Measurements from ENCODE around the gene PIH1D1. TPM values are rescaled to one million over a fixed set of nuclear protein-coding genes. Genes with fewer than 3 reads are reported as not detected.
"Not testable (repeated sequence)": the region's sequence is repeated elsewhere in the genome, so short reads cannot be mapped to it uniquely, and the experiment has no call there.

PIH1D1 gene
- total and polyA plus RNA-seq, 2 experiments from 2014 or later: 72.1 to 79.8 TPM

DNA sequence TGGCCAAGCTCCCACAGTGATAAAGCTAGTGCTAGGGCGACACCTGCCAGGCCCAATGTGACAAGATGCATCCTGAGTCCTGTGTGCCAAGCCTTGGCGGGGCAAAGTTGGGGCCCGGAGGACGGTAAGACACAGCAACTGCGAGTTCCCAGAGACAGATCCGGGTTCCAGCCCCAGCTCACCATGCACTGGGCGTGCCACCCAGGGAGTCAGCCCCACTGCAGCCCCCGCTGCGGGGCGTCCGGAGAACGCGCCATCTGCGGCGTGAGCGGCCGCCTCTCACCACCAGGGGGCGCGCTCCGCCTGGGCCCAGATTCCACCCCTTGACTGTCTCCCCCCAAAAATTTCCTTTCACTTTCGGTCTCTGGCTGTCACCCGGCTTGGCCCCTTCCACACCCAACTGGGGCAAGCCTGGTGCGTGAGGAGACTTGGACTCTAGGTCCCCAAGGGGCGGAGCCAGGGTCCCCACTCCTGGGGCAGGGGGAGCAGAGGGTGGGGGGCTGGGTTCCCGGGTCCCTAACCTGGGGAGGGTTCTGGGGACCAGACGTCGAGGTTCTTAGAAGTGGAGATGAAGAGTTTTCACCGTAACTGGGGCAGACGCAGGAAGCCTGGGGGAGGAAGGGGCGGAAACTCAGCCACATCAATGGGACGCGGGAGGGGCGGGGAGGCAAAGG is 22.4 kb upstream of the PIH1D1 start, which contains the start of gene FLT3LG:
Gene FLT3LG (plus strand): TSS at position 348 of the 674 bp plus-strand sequence. CDS start 425 bp downstream, outside the sequence.
- Histone ChIP-seq H3K4me2 (peak within 1 kb of the TSS; percentile 92), H3K79me2 (no peaks in the 10 kb centered on the region), H3K9me2 (replicated peaks; ENCODE audit: insufficient read depth) (no peaks in the 10 kb centered on the region), H4K20me1 (ENCODE audit: insufficient read depth, poor library complexity, severe bottlenecking) (no peaks in the 10 kb centered on the region), H3K9me3 (ENCODE audit: low read depth) (no peaks in the 10 kb centered on the region), H3K4me3 (peak within 1 kb of the TSS; percentile 84), H3K36me3 (replicated peaks; ENCODE audit: insufficient read depth, low read depth) (no peaks in the 10 kb centered on the region), H3K27me3 (no peaks in the 10 kb centered on the region), H3K4me1 (ENCODE audit: insufficient read depth) (peaks cover 4% of the 10 kb centered on the region), H2AFZ (peak within 1 kb of the TSS; percentile 86), H3K27ac (peak within 1 kb of the TSS; percentile 32)
- DNase-seq (ENCODE audit: low spot score): peak; percentile 85
- WGBS (ENCODE audit: low lambda C conversion rate, missing lambda C conversion rate): 13% methylated on average over 31 of the region's 33 CpGs
- TF ChIP-seq, protein P1, sequence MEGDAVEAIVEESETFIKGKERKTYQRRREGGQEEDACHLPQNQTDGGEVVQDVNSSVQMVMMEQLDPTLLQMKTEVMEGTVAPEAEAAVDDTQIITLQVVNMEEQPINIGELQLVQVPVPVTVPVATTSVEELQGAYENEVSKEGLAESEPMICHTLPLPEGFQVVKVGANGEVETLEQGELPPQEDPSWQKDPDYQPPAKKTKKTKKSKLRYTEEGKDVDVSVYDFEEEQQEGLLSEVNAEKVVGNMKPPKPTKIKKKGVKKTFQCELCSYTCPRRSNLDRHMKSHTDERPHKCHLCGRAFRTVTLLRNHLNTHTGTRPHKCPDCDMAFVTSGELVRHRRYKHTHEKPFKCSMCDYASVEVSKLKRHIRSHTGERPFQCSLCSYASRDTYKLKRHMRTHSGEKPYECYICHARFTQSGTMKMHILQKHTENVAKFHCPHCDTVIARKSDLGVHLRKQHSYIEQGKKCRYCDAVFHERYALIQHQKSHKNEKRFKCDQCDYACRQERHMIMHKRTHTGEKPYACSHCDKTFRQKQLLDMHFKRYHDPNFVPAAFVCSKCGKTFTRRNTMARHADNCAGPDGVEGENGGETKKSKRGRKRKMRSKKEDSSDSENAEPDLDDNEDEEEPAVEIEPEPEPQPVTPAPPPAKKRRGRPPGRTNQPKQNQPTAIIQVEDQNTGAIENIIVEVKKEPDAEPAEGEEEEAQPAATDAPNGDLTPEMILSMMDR (IDR thresholded peaks at IDR 0.05; ENCODE audit: poor library complexity): peak; percentile 98
- no peak for TF ChIP-seq EZH2phosphoT487 (IDR thresholded peaks at IDR 0.05; ENCODE audit: low read depth, severe bottlenecking, unreplicated experiment)

DNA sequence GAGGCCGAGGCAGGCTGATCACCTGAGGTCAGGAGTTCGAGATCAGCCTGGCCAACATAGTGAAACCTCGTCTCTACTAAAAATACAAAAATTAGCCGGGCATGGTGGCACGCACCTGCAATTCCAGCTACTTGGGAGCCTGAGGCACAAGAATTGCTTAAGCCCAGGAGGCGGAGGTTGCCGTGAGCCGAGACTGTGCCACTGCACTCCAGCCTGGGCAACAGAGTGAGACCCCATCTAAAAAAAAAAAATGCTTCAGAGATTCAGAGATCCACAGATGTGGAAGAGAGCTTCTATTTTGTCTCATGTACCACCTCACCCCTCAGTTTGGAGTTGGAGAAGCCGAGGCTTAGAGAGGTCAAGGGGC is 21.9 kb upstream of the PIH1D1 start:
- Histone ChIP-seq H3K4me2 (peak overlapping the region; percentile 92), H2AFZ (peak overlapping the region; percentile 86)
- not testable (repeated sequence) for DNase-seq (ENCODE audit: low spot score); H3K27ac ChIP-seq; H3K4me3 ChIP-seq; H3K4me1 ChIP-seq (ENCODE audit: insufficient read depth); H3K27me3 ChIP-seq; H3K9me3 ChIP-seq (ENCODE audit: low read depth); H3K36me3 ChIP-seq (replicated peaks; ENCODE audit: insufficient read depth, low read depth); H3K79me2 ChIP-seq; H4K20me1 ChIP-seq (ENCODE audit: insufficient read depth, poor library complexity, severe bottlenecking); H3K9me2 ChIP-seq (replicated peaks; ENCODE audit: insufficient read depth)
- WGBS (ENCODE audit: low lambda C conversion rate, missing lambda C conversion rate): 85% methylated on average over 9 of the region's 9 CpGs

DNA sequence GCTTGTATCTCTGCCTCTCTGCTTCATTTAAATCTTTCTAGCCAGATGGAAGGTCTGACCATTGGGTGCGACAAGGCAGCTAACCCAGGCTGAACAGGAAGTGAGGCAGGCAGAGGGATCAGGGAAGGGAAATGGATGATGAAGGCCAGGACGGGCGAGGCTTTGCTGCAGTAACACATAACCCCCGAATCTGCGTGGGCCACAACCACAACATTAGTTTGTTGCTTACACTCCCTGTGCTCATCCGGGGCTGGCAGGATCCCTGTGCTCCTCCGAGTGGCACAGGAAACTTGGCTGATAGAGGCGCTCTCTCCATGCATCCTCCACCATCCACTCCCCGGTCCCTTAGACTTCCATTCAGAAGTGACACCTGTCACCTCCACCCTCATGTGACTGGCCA is 21.3 kb upstream of the PIH1D1 start:
- no peak overlapping the region for H3K4me3 ChIP-seq
- no peak overlapping the region for H3K4me2 ChIP-seq
- no peaks in the 10 kb centered on the region for H3K79me2 ChIP-seq
- no peaks in the 10 kb centered on the region for H3K27me3 ChIP-seq
- WGBS (ENCODE audit: low lambda C conversion rate, missing lambda C conversion rate): 82% methylated on average over 8 of the region's 9 CpGs
- H3K9me2 ChIP-seq (replicated peaks; ENCODE audit: insufficient read depth): no peaks in the 10 kb centered on the region
- no peaks in the 10 kb centered on the region for H4K20me1 ChIP-seq (ENCODE audit: insufficient read depth, poor library complexity, severe bottlenecking)
- H3K27ac ChIP-seq: no peak overlapping the region
- H3K36me3 ChIP-seq (replicated peaks; ENCODE audit: insufficient read depth, low read depth): no peaks in the 10 kb centered on the region
- H3K4me1 ChIP-seq (ENCODE audit: insufficient read depth): peaks cover 4% of the 10 kb centered on the region
- no peak overlapping the region for H2AFZ ChIP-seq
- TF ChIP-seq, protein P1 (IDR thresholded peaks at IDR 0.05; ENCODE audit: poor library complexity): no peak
- TF ChIP-seq EZH2 (IDR thresholded peaks at IDR 0.05; ENCODE audit: borderline replicate concordance): no peak
- no peak for TF ChIP-seq EZH2phosphoT487 (IDR thresholded peaks at IDR 0.05; ENCODE audit: low read depth, severe bottlenecking, unreplicated experiment)
- DNase-seq (ENCODE audit: low spot score): no peak
- no peaks in the 10 kb centered on the region for H3K9me3 ChIP-seq (ENCODE audit: low read depth)

DNA sequence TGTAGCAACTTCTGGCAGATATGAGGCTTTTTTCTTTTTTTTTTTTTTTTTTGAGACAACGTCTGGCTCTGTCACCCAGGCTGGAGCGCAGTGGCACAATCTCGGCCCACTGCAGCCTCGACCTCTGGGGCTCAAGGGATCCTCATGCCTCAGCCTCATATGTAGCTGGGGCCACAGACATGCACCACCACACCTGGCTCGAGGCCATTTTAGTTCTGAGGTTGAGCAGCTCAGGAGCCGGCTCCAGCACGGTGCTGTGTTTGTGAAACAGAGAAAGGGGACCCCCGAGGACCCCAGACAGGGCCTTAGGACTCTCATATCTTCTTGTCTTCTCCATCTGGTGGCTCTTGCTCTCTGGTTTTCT is 19.0 kb upstream of the PIH1D1 start:
- no peak overlapping the region for H3K27ac ChIP-seq
- H3K36me3 ChIP-seq (replicated peaks; ENCODE audit: insufficient read depth, low read depth): no peaks in the 10 kb centered on the region
- 95% methylated on average over 8 of the region's 8 CpGs for WGBS (ENCODE audit: low lambda C conversion rate, missing lambda C conversion rate)
- no peaks in the 10 kb centered on the region for H3K27me3 ChIP-seq
- no peaks in the 10 kb centered on the region for H4K20me1 ChIP-seq (ENCODE audit: insufficient read depth, poor library complexity, severe bottlenecking)
- H3K4me1 ChIP-seq (ENCODE audit: insufficient read depth): peaks cover 4% of the 10 kb centered on the region
- no peaks in the 10 kb centered on the region for H3K79me2 ChIP-seq
- H3K9me3 ChIP-seq (ENCODE audit: low read depth): no peaks in the 10 kb centered on the region
- no peaks in the 10 kb centered on the region for H3K9me2 ChIP-seq (replicated peaks; ENCODE audit: insufficient read depth)
- no peak overlapping the region for H3K4me2 ChIP-seq
- DNase-seq (ENCODE audit: low spot score): no peak
- TF ChIP-seq, protein P1 (IDR thresholded peaks at IDR 0.05; ENCODE audit: poor library complexity): no peak
- TF ChIP-seq EZH2 (IDR thresholded peaks at IDR 0.05; ENCODE audit: borderline replicate concordance): no peak
- TF ChIP-seq EZH2phosphoT487 (IDR thresholded peaks at IDR 0.05; ENCODE audit: low read depth, severe bottlenecking, unreplicated experiment): no peak
- no peak overlapping the region for H3K4me3 ChIP-seq
- H2AFZ ChIP-seq: no peak overlapping the region

All from hepatocyte (in vitro differentiated cells).